Measurements from ENCODE around the gene POLR3H.

DNA sequence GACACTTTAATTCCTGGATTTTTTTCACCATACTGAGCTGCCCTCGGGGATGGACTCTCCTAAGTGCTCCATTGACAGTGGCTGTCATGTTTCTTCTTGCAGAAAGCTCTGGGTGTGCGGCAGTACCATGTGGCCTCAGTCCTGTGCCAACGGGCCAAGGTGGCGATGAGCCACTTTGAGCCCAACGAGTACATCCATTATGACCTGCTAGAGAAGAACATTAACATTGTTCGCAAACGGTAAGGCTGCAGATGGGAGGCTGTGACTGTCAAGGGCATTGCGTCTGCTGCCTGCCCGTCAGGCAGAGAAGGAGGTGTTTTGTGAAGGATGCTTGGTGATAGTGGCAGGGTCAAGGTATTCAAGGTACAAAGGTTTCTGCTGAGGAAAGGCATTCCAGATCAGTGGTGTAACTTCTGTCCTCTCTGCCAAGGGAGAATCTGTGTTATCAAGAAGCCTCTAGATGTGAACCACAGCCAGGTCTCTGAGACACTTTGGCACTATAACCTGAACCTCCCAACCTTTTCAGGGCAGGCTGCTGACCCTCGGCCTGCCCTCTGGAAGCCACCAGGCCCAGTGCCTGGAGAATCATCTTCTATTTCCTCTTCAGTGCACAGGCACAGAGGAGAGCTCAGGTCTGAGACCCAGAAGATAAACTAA is 44.5 kb downstream of the POLR3H start:
- no peak for TF ChIP-seq EP300 (IDR thresholded peaks at IDR 0.05)
- TF ChIP-seq POLR2A (IDR thresholded peaks at IDR 0.05), result no peak
- TF ChIP-seq, protein P1, sequence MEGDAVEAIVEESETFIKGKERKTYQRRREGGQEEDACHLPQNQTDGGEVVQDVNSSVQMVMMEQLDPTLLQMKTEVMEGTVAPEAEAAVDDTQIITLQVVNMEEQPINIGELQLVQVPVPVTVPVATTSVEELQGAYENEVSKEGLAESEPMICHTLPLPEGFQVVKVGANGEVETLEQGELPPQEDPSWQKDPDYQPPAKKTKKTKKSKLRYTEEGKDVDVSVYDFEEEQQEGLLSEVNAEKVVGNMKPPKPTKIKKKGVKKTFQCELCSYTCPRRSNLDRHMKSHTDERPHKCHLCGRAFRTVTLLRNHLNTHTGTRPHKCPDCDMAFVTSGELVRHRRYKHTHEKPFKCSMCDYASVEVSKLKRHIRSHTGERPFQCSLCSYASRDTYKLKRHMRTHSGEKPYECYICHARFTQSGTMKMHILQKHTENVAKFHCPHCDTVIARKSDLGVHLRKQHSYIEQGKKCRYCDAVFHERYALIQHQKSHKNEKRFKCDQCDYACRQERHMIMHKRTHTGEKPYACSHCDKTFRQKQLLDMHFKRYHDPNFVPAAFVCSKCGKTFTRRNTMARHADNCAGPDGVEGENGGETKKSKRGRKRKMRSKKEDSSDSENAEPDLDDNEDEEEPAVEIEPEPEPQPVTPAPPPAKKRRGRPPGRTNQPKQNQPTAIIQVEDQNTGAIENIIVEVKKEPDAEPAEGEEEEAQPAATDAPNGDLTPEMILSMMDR (IDR thresholded peaks at IDR 0.05), result no peak
- TF ChIP-seq POLR2AphosphoS5 (IDR thresholded peaks at IDR 0.05), result no peak

All from gastroesophageal sphincter (tissue), 3 donors.